Esophagus squamous epithelium (tissue), 4 donors: Measurements from ENCODE around the gene RASGRF1.

Experiments used
- POLR2A ChIP-seq, 4 donors: fragments of 450-650 bp; IDR thresholded peaks; one replicate each; pipeline ENCODE4 v1.6.1; 2017; ENCODE audit warnings: antibody characterized with exemption in 4 of 4, mild to moderate bottlenecking in 4 of 4, moderate library complexity in 3 of 4
- TF ChIP-seq, protein P1 (sequence below), 6 experiments: fragments of 450-650 bp in 4 of 6; fragments of 200-600 bp in 2 of 6; sonication (generic) in 2 of 6; IDR thresholded peaks; one replicate each; pipeline ENCODE4 v1.5.1; 2016 to 2019; ENCODE audit warnings: antibody characterized with exemption in 6 of 6, mild to moderate bottlenecking in 4 of 6, moderate library complexity in 4 of 6

DNA sequence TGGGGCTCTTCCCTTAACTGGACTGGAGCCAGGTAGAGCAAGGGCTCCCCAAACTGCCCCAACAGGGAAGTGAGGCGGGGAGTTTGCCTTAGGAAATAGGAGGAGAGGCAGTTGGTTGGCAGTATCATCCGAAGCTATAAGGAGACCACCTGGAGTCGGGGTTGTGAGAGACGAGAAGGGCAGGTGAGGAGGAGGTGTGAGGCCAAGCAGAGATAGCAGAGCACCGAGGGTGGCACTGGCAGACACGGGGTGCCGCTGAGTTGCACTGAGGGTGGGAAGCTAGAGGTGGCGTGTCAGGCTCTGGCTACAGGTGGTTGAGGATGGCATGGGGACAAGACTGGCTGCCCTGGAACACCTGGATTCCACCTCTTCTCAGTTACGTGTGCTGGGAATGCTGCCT, 17.2 kb downstream of the RASGRF1 start:
- TF ChIP-seq, protein P1, sequence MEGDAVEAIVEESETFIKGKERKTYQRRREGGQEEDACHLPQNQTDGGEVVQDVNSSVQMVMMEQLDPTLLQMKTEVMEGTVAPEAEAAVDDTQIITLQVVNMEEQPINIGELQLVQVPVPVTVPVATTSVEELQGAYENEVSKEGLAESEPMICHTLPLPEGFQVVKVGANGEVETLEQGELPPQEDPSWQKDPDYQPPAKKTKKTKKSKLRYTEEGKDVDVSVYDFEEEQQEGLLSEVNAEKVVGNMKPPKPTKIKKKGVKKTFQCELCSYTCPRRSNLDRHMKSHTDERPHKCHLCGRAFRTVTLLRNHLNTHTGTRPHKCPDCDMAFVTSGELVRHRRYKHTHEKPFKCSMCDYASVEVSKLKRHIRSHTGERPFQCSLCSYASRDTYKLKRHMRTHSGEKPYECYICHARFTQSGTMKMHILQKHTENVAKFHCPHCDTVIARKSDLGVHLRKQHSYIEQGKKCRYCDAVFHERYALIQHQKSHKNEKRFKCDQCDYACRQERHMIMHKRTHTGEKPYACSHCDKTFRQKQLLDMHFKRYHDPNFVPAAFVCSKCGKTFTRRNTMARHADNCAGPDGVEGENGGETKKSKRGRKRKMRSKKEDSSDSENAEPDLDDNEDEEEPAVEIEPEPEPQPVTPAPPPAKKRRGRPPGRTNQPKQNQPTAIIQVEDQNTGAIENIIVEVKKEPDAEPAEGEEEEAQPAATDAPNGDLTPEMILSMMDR (IDR thresholded peaks at IDR 0.05): no peak
- no peak for TF ChIP-seq POLR2A (IDR thresholded peaks at IDR 0.05)
